ENCODE data around the gene NELFE.
"Not testable (repeated sequence)": the region's sequence is repeated elsewhere in the genome, so short reads cannot be mapped to it uniquely, and the experiment has no call there.

Gene NELFE

GRCh38 chr6:31948306-31948705 is 10.5 kb downstream of the NELFE start:
- DNase-seq = no peak

GRCh38 chr6:31947864-31948263 is 10.9 kb downstream of the NELFE start:
- DNase-seq = no peak

GRCh38 chr6:31947070-31947675 is 11.6 kb downstream of the NELFE start:
- DNase-seq = no peak

- no peak for DNase-seq
These were observed 12.3 kb downstream of the NELFE start for GRCh38 chr6:31946370-31946885.

- DNase-seq = no peak
These were observed 13.0 kb downstream of the NELFE start, which contains the start of gene CFB for GRCh38 chr6:31945507-31946369. TSS of gene CFB (plus strand) at chr6:31946095. CDS start at chr6:31946222, 127 bp downstream.

- no peak for DNase-seq
These were observed 13.6 kb downstream of the NELFE start for GRCh38 chr6:31945154-31945506.

GRCh38 chr6:31943742-31944141 is 15.0 kb downstream of the NELFE start:
- DNase-seq = no peak

GRCh38 chr6:31940256-31940664 is 18.5 kb downstream of the NELFE start:
- no peak for DNase-seq

- no peak for DNase-seq
These were observed 22.9 kb downstream of the NELFE start for GRCh38 chr6:31935823-31936222.

GRCh38 chr6:31935021-31935420 is 23.8 kb downstream of the NELFE start:
- DNase-seq = no peak

GRCh38 chr6:31933537-31933936 is 25.2 kb downstream of the NELFE start:
- DNase-seq = no peak

- DNase-seq = not testable (repeated sequence)
These were observed 26.6 kb downstream of the NELFE start for GRCh38 chr6:31932137-31932536.

- DNase-seq = no peak
These were observed 27.8 kb downstream of the NELFE start for GRCh38 chr6:31930962-31931361.

- no peak for DNase-seq
These were observed 30.2 kb downstream of the NELFE start for GRCh38 chr6:31928672-31928939.

GRCh38 chr6:31927863-31928671 is 30.7 kb downstream of the NELFE start:
- no peak for DNase-seq

GRCh38 chr6:31927242-31927862 is 31.4 kb downstream of the NELFE start, which contains the start of gene C2:
TSS of gene C2 (plus strand) at chr6:31927717. CDS start at chr6:31927753, 36 bp downstream.
- DNase-seq = no peak

- DNase-seq = no peak
These were observed 35.8 kb downstream of the NELFE start for GRCh38 chr6:31922942-31923341.

GRCh38 chr6:31920811-31921210 is 38.0 kb downstream of the NELFE start:
- no peak for DNase-seq

GRCh38 chr6:31919624-31920303 is 39.0 kb downstream of the NELFE start:
- DNase-seq = no peak

GRCh38 chr6:31918069-31918720 is 40.6 kb downstream of the NELFE start:
- DNase-seq = no peak

- no peak for DNase-seq
These were observed 43.0 kb downstream of the NELFE start for GRCh38 chr6:31915756-31916155.

- no peak for DNase-seq
These were observed 43.4 kb downstream of the NELFE start for GRCh38 chr6:31915351-31915750.

Measured in activated effector memory CD4-positive, alpha-beta T cell treated with anti-CD3 and anti-CD28 coated beads, Interleukin-2, amount 50 U/mL, for 16 hours (primary cell).